Sigmoid colon (tissue), 4 donors: ENCODE measurements around the gene GOLGA7B.

ENCODE experiments used
- EP300 ChIP-seq, 4 donors: sonication (generic); formaldehyde crosslinking; IDR thresholded peaks; one replicate each; pipeline ENCODE4 v1.6.1; 2017; ENCODE audit warnings: antibody characterized with exemption in 4 of 4
- POLR2A ChIP-seq, 2 donors: fragments of 450-650 bp; IDR thresholded peaks; one replicate each; pipeline ENCODE4 v1.6.1; 2016; ENCODE audit warnings: antibody characterized with exemption in 2 of 2, mild to moderate bottlenecking in 2 of 2, moderate library complexity in 2 of 2
- POLR2AphosphoS5 ChIP-seq, 4 donors: sonication (generic); formaldehyde crosslinking; IDR thresholded peaks; one replicate each; pipeline ENCODE4 v1.6.1; 2017; ENCODE audit warnings: antibody characterized with exemption in 4 of 4
- TF ChIP-seq, protein P1 (sequence below), 4 experiments: fragments of 450-650 bp in 3 of 4; fragments of 200-600 bp in 1 of 4; IDR thresholded peaks; one replicate each; pipeline ENCODE4 v1.5.1; 2016 to 2019; ENCODE audit warnings: antibody characterized with exemption in 4 of 4, mild to moderate bottlenecking in 3 of 4, moderate library complexity in 2 of 4

DNA sequence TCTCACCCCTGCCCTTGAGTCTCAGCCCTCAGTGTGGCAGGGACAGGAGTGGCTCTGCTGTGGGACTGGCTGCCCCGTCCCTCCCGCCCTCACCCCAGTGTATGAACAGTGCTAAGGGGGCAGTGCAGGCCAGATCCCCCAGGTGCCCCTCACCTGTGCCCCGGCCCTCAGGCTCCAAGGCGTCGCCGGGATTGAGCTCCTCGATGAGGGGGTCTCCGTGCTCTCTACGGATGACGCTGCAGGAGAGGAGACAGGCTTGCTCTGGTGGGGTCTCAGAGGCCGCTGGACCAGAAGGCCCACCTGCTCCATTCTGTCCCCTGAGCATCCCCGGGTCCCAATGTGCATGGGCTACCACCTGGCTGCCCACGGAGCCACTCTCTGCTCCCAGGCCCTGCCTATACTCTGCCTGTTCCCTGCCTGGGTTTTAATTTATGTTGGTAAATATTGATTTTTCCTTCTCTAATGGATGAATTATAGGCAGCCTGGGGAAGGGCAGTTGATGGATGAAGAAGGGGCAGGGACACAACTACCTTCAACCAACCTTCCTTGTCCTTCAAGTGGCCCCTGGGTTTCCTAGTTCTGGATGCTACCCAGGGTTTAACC, 47.2 kb downstream of the GOLGA7B start:
- TF ChIP-seq, protein P1, sequence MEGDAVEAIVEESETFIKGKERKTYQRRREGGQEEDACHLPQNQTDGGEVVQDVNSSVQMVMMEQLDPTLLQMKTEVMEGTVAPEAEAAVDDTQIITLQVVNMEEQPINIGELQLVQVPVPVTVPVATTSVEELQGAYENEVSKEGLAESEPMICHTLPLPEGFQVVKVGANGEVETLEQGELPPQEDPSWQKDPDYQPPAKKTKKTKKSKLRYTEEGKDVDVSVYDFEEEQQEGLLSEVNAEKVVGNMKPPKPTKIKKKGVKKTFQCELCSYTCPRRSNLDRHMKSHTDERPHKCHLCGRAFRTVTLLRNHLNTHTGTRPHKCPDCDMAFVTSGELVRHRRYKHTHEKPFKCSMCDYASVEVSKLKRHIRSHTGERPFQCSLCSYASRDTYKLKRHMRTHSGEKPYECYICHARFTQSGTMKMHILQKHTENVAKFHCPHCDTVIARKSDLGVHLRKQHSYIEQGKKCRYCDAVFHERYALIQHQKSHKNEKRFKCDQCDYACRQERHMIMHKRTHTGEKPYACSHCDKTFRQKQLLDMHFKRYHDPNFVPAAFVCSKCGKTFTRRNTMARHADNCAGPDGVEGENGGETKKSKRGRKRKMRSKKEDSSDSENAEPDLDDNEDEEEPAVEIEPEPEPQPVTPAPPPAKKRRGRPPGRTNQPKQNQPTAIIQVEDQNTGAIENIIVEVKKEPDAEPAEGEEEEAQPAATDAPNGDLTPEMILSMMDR (IDR thresholded peaks at IDR 0.05) = no peak
- TF ChIP-seq POLR2AphosphoS5 (IDR thresholded peaks at IDR 0.05) = no peak
- TF ChIP-seq EP300 (IDR thresholded peaks at IDR 0.05) = no peak
- TF ChIP-seq POLR2A (IDR thresholded peaks at IDR 0.05) = no peak
